GM12891 (cell line): ENCODE results near the gene LGALS12.

Experiments used
- POLR2A ChIP-seq: IDR thresholded peaks from 2 replicates; pipeline ENCODE4 v1.6.1; 2011; ENCODE audit warnings: low read depth, low read length, control low read depth
- POLR2AphosphoS5 ChIP-seq: IDR thresholded peaks from 2 replicates; pipeline ENCODE4 v1.6.1; 2011; ENCODE audit warnings: low read depth, low read length, control low read depth

GRCh38 chr11:63506876-63507275, 992 bp downstream of the LGALS12 start:
- no peak for TF ChIP-seq POLR2A
- no peak for TF ChIP-seq POLR2AphosphoS5
